Measurements from ENCODE around the gene GOLGA7B. TPM values are rescaled to one million over a fixed set of nuclear protein-coding genes. Genes with fewer than 3 reads are reported as not detected.

GOLGA7B gene
- total and polyA plus RNA-seq, 2 donors (not counting 1 experiment from before 2014, with no cell fraction given) = 0.01 TPM; not detected in 1

DNA sequence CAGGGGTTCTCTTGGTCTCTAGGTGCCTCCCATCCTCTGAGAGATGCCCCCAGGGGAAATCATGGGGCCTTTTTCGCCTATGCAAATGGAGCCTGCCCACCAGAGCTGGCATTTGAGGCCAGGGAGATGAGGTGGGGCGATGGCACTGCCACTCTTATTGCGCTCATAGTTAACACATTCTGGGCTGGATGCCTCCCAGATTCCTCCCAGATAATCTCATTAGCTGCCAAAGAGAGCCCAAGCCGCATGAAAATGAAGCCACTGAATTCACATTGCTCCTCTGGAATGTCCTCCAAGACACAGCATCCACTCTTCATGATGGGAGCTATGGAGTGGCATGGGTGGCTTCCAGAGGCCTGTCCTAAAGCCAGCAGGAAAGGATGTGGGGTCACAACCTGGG, 61.0 kb downstream of the GOLGA7B start:
- no peak overlapping the region for H3K4me3 ChIP-seq (ENCODE audit: control extremely low read depth in 1 of 5, extremely low read depth in 1 of 5, insufficient read depth in 1 of 5, low read depth in 2 of 5, low read length in 4 of 5)
- ATAC-seq (ENCODE audit: low read depth) (no peak), DNase-seq (no peak)
- intact Hi-C loops (cut with micrococcal nuclease) = no loop called here
- H3K9me3 ChIP-seq (ENCODE audit: control extremely low read depth in 1 of 3, control insufficient read depth in 2 of 3, insufficient read depth in 1 of 3, low read length in 2 of 3) = no peaks in the 10 kb centered on the region
- no peak overlapping the region for H2AFZ ChIP-seq (ENCODE audit: insufficient read depth, low read depth, low read length, poor library complexity, severe bottlenecking)
- Mint-ChIP-seq H3K9me3 (ENCODE audit: insufficient read depth) (no peaks in the 10 kb centered on the region), H3K4me3 (no peak overlapping the region), H3K27me3 (peaks cover 39% of the 10 kb centered on the region), H3K4me1 (no peaks in the 10 kb centered on the region), H3K27ac (no peak overlapping the region)
- H3K9ac ChIP-seq (ENCODE audit: low read length) = no peak overlapping the region
- no peak overlapping the region for H3K4me2 ChIP-seq (replicated peaks; ENCODE audit: low read depth, low read length, poor library complexity, severe bottlenecking)
- peaks cover 0 to 5% of the 10 kb centered on the region in 2 donors for H3K4me1 ChIP-seq (ENCODE audit: control insufficient read depth in 2 of 2, insufficient read depth in 2 of 2, low read length in 2 of 2)
- no peaks in the 10 kb centered on the region for H4K20me1 ChIP-seq (ENCODE audit: control insufficient read depth, insufficient read depth, low read length, poor library complexity, severe bottlenecking)
- peaks cover 0 to 8% (median 2%) of the 10 kb centered on the region in 4 experiments for H3K27me3 ChIP-seq (replicated peaks in 1 of 4; ENCODE audit: control extremely low read depth in 1 of 4, control insufficient read depth in 3 of 4, insufficient read depth in 4 of 4, low read length in 3 of 4)
- WGBS (ENCODE audit: insufficient coverage) = 85% methylated on average over 3 of the region's 4 CpGs
- ChIA-PET CTCF (interaction anchor here (0.9 to 2.4 kb wide), 3 partner anchors 9 to 131 kb away, joined by 3 to 6 read pairs (median 3); no protein-coding TSS in a partner anchor), POLR2A (no interaction called here)
- TF ChIP-seq, protein P1, sequence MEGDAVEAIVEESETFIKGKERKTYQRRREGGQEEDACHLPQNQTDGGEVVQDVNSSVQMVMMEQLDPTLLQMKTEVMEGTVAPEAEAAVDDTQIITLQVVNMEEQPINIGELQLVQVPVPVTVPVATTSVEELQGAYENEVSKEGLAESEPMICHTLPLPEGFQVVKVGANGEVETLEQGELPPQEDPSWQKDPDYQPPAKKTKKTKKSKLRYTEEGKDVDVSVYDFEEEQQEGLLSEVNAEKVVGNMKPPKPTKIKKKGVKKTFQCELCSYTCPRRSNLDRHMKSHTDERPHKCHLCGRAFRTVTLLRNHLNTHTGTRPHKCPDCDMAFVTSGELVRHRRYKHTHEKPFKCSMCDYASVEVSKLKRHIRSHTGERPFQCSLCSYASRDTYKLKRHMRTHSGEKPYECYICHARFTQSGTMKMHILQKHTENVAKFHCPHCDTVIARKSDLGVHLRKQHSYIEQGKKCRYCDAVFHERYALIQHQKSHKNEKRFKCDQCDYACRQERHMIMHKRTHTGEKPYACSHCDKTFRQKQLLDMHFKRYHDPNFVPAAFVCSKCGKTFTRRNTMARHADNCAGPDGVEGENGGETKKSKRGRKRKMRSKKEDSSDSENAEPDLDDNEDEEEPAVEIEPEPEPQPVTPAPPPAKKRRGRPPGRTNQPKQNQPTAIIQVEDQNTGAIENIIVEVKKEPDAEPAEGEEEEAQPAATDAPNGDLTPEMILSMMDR (IDR thresholded peaks at IDR 0.05) = no peak
- TF ChIP-seq EZH2 (IDR thresholded peaks at IDR 0.05; ENCODE audit: borderline replicate concordance, insufficient read depth, low read depth, low read length, poor library complexity, severe bottlenecking) = no peak
- no peak overlapping the region for H3K27ac ChIP-seq (ENCODE audit: low read length in 2 of 2)
- H3K36me3 ChIP-seq (replicated peaks in 1 of 2; ENCODE audit: control extremely low read depth in 1 of 2, control insufficient read depth in 1 of 2, extremely low read depth in 1 of 2, insufficient read depth in 2 of 2, low read length in 1 of 2) = no peaks in the 10 kb centered on the region
- H3K79me2 ChIP-seq (ENCODE audit: control insufficient read depth, insufficient read depth, low read length) = no peaks in the 10 kb centered on the region

DNA sequence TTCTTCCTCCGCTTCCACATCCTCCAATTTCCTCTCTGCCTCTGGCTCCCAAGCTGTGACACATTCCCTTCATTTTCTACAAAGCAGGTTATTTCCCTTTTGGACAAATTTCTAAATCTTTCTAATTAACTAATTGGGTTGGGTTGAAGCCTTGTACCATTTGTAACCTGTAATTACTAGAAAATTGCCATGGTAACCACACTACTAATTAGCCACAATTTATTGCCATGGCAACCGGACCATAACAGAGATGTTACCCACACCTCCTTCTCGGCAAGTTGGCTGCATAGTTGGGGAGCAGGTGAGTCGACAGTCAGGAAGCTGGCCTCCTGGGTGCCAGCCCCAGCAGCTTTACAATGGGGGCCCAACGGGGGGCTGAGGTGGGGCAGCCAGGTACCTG, 61.6 kb downstream of the GOLGA7B start:
- DNase-seq (no peak), ATAC-seq (ENCODE audit: low read depth) (no peak)
- no peak overlapping the region for H3K4me2 ChIP-seq (replicated peaks; ENCODE audit: low read depth, low read length, poor library complexity, severe bottlenecking)
- Mint-ChIP-seq H3K4me3 (no peak overlapping the region), H3K27me3 (peaks cover 39% of the 10 kb centered on the region), H3K9me3 (ENCODE audit: insufficient read depth) (no peaks in the 10 kb centered on the region), H3K27ac (no peak overlapping the region), H3K4me1 (no peaks in the 10 kb centered on the region)
- intact Hi-C loops (cut with micrococcal nuclease) = no loop called here
- H4K20me1 ChIP-seq (ENCODE audit: control insufficient read depth, insufficient read depth, low read length, poor library complexity, severe bottlenecking) = no peaks in the 10 kb centered on the region
- peaks cover 0 to 5% of the 10 kb centered on the region in 2 donors for H3K4me1 ChIP-seq (ENCODE audit: control insufficient read depth in 2 of 2, insufficient read depth in 2 of 2, low read length in 2 of 2)
- H2AFZ ChIP-seq (ENCODE audit: insufficient read depth, low read depth, low read length, poor library complexity, severe bottlenecking) = no peak overlapping the region
- no peak overlapping the region for H3K27ac ChIP-seq (ENCODE audit: low read length in 2 of 2)
- no peak for TF ChIP-seq EZH2 (IDR thresholded peaks at IDR 0.05; ENCODE audit: borderline replicate concordance, insufficient read depth, low read depth, low read length, poor library complexity, severe bottlenecking)
- TF ChIP-seq, protein P1 (IDR thresholded peaks at IDR 0.05) = no peak
- WGBS (ENCODE audit: insufficient coverage) = 56% methylated on average over 5 of the region's 5 CpGs
- CTCF ChIA-PET = interaction anchor here (0.5 to 2.4 kb wide), 5 partner anchors 8 to 1648 kb away, joined by 3 to 6 read pairs (median 3); no protein-coding TSS in a partner anchor
- H3K27me3 ChIP-seq (replicated peaks in 1 of 4; ENCODE audit: control extremely low read depth in 1 of 4, control insufficient read depth in 3 of 4, insufficient read depth in 4 of 4, low read length in 3 of 4) = peaks cover 0 to 8% (median 2%) of the 10 kb centered on the region in 4 experiments
- no peaks in the 10 kb centered on the region for H3K36me3 ChIP-seq (replicated peaks in 1 of 2; ENCODE audit: control extremely low read depth in 1 of 2, control insufficient read depth in 1 of 2, extremely low read depth in 1 of 2, insufficient read depth in 2 of 2, low read length in 1 of 2)
- H3K4me3 ChIP-seq (ENCODE audit: control extremely low read depth in 1 of 5, extremely low read depth in 1 of 5, insufficient read depth in 1 of 5, low read depth in 2 of 5, low read length in 4 of 5) = no peak overlapping the region
- H3K9me3 ChIP-seq (ENCODE audit: control extremely low read depth in 1 of 3, control insufficient read depth in 2 of 3, insufficient read depth in 1 of 3, low read length in 2 of 3) = no peaks in the 10 kb centered on the region
- POLR2A ChIA-PET = no interaction called here
- no peak overlapping the region for H3K9ac ChIP-seq (ENCODE audit: low read length)
- H3K79me2 ChIP-seq (ENCODE audit: control insufficient read depth, insufficient read depth, low read length) = no peaks in the 10 kb centered on the region

Measured in B cell (primary cell).